Stimulated activated CD8-positive, alpha-beta memory T cell treated with anti-CD3 and anti-CD28 coated beads, Interleukin-12 subunit alpha, Interleukin-12 subunit beta, amount 100 ng/mL, for 4 hours (primary cell): ENCODE data around the gene OR2W1.

Experiments used
- DNase-seq: peaks from one replicate; pipeline ENCODE4 v3.0.0-alpha.2; 2020; ENCODE audit warnings: low read depth

OR2W1 gene, protein sequence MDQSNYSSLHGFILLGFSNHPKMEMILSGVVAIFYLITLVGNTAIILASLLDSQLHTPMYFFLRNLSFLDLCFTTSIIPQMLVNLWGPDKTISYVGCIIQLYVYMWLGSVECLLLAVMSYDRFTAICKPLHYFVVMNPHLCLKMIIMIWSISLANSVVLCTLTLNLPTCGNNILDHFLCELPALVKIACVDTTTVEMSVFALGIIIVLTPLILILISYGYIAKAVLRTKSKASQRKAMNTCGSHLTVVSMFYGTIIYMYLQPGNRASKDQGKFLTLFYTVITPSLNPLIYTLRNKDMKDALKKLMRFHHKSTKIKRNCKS

DNA sequence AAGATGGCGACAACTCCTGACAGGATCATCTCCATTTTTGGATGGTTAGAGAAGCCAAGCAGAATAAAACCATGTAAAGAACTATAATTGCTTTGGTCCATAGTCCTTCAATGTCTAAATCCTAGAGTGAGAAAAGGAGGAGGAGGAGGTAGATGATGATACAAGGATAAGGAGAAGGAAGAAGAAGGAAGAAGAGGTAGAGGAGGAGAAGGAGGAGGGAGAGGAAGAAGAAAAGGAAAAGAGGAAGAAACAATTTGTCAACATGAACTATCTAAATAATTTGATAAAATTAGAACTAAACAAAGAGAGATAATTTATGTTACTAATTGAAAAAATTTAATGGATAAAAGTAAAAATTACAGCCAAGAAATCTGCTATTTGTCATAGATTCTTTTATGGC is at the start of gene OR2W1:
OR2W1 (minus strand) TSS at position 101 of the 400 bp plus-strand sequence; CDS start at position 101, 0 bp downstream.
- DNase-seq: no peak

DNA sequence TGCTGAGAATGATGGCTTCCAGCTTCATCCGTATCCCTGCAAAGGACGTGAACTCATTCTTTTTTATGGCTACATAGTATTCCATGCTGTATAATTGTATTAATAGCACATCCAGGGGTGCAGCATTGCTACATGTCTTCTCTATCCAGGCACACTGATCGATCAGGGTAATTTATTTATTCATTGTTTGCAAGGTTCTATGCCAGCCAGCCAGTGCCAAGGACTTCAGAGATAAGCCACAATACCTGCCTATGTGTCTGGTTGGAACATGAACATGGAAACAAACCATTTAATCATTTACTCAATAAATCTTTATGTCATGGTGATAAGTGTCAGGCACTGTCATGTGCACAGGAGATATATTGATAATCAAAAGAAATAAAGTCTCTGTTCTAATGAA is 48.0 kb upstream of the OR2W1 start:
- DNase-seq: no peak

DNA sequence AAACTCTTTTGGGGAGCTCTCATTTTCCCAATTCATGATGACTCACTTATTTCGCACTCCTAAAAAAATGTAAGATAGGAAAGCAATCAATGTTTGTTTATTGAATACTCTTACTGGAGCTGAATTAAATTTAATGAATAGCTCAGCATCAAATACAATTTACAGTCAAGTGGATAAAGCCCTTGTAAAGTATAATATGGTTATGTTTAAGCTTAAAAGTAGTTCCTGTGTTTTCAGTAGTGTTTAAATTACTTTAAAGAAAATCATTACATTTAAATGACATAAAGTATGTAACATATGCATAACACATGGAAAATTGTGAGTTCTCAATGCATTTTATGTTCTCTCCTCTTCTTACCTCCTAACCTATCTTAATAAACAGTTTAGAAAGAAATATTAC is 42.2 kb upstream of the OR2W1 start, which contains the start of gene OR2B3:
OR2B3 (minus strand) TSS at position 101 of the 400 bp plus-strand sequence; CDS start at position 36, 65 bp downstream.
- no peak for DNase-seq

DNA sequence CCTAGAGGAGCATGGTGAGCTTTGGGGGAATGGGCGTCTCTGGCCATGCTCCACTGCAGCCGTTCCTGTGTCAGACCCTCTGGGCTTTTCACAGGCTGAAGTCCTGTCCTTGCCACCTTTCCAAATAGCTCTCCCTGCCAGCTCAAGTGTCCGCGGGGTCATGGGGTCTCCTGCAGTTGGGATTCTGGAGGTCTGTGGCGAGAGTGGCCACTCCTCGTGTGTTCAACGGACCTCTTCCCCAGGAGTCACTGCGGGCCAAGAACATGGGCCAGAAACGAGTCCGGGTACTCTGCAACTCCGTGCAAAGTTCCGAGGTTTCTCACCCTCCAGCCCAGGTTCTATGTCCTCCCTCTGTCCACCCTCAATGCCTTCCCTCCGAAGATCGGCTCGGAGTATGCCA is 37.5 kb upstream of the OR2W1 start:
- no peak for DNase-seq

DNA sequence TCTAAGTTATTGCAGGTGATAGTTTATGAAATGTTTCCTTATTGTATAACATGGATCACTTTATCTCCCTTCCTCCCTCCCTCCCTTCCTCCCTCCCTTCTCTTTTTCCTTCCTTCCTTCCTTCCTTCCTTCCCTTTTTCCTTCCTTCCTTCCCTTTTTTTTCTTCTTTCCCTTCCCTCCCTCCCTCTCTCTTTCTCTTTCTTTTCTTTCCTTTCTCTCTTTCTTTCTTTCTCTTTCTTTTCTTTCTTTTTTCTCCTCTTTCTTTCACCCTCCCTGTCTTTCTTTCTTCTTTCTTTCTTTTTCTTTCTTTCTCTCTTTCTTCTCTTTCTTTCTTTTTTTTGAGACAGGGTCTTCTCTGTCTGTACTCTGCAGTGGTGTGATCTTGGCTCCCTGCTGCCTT is 36.3 kb upstream of the OR2W1 start:
- no peak for DNase-seq

DNA sequence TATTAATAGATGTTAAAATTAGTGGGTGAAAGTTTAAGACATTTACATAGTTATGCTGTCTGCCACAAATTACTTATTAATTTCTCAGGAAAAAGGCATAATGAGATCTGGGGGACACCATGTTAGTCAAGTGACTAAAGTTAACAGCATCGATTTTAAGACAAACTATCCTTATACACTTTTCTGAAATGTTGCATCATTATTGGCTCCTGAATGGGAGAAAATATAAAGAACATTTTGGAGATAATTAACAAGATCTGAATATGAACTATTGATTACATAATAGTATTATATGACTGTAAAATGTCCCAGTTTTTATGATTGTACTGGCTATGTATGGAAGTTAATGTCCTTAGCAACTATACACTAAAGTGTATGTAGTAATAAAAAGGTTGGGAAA is 34.2 kb upstream of the OR2W1 start:
- DNase-seq: no peak

DNA sequence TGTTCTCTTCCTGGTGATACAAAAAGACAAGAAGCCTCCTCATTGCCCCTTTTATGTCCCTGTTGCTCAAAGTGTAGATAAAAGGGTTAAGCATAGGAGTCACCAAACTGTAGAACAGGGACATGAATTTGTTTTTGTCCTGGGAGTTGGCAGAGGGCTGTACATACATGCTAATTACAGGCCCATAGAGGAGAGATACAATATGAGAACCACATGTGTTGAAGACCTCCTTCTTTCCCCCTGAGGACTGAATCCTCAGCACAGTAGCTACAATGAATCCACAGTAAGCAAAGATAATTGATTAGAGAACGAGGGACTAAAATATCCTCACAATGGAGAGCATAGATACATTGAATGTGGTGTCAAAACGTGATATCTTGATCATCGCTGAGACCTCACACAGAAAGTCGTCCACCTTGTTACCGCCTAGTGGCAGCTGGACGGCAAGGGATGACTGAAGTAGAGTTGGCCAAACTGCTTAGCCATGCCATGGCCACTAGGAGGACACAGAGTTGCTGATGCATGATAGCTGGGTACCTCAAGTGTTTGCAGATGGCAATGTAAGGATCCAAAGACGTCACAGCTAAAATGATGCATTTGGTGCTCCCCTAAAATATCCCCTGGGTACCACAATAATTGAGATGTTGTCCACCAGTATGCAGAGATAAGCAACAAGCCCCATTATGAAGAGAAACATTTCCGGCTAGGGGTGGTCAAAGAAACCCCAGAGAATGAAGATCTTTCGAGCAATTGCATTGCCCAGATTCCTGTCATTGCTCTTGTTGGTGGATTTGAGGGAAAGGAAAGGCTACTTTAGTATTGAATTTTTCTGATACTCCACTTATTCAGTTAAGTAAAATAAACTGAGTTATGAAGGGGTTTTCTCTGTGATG is 27.1 kb upstream of the OR2W1 start:
- DNase-seq: no peak

DNA sequence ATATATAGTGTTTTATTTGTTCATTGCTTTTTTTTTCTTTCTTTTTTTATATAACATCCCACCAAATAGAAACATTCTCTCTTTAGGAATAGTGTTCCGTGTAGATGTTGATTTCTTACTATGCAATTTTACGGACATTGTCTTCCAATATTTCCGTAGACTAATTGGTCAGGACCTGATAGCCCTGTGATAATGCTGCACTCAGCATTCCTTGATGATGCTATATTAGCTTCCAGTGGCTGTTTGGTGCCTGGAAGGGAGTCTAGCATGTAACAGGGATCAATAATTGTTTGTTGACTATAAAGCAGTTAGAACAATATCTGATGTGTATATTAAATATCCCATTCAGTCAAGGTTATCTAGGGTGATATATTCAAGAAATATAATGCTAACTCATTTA is 6.7 kb upstream of the OR2W1 start:
- no peak for DNase-seq

DNA sequence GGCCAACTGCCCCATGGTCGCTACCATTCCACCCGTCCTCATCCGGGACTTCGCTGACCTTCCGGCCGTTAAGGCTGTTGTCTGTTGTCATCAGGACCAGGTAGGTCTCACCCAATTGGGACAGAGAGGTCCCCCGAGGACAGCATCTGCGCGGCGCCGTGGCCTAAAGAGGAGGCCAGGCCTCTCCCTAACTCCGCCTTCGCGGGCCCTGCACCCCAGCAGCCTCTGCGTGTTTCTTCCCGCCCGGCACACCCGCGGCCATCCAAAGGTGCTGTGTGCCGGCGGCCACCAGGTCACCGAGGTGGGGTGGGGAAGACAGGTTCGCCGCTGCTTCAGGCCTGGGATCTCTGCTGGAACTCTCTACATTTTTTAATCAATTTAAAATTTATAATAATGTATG is 9.0 kb downstream of the OR2W1 start:
- no peak for DNase-seq

DNA sequence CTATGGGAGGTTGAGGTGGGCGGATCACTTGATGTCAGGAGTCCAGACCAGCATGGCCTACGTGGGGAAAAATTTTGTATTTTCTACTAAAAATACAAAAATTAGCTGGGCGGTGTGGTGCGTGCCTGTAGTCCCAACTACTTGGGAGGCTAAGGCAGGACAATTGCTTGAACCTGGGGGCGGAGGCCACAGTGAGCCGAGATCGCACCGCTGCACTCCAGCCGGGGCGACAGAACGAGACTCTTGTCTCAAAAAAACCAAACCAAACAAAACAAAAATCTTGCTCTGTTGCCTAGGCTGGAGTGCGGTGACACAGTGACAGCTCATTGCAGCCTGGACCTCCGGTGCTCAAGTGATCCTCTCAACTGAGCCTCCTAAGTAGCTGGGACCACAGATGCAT is 16.2 kb downstream of the OR2W1 start:
- no peak for DNase-seq

DNA sequence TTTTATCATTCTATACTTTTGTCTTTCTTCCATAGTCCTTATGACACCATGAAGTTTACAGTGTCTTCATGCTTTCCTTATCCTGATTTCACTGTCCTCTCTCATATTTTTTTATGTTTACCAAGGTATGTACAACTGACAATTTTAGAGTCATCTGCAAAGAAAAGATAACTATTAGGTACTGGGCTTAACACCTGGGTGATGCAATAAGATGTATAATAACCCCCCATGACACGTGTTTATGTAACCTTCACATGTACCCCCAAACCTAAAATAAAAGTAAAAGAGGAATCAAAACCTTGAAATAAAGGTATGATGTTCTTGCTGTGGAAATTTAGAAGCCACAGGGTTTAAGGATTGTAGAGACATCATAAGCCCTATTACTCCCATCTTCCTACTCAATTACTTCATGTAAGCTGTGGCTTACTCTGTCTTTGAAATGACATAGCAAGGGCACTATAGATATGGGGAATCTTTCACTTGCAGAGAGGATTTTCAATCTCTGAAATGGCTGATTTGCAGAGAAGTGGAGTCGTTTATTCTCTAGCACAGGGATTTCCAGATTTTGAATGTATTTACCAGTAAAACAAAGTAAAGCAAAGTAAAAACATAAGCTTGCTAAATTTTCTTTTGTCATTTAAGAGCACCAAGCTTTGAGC is 18.9 kb downstream of the OR2W1 start:
- DNase-seq: no peak

DNA sequence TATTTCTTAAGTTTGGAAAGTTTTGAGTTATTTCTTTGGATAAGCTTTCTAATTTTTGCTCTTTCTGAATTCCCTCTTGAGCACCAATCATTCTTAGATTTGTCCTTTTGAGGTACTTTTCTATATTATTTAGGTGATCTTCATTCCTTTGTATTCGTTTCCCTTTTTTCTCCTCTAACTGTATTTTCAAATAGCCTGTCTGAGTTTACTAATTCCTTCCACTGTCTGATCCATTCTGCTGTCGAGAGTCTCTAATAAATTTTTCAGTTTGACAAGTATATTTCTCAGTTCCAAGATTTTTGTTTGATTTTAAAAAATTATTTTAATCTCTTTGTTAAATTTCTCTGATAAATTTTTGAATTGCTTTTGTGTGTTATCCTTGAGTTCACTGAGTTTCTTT is 23.5 kb downstream of the OR2W1 start:
- no peak for DNase-seq

DNA sequence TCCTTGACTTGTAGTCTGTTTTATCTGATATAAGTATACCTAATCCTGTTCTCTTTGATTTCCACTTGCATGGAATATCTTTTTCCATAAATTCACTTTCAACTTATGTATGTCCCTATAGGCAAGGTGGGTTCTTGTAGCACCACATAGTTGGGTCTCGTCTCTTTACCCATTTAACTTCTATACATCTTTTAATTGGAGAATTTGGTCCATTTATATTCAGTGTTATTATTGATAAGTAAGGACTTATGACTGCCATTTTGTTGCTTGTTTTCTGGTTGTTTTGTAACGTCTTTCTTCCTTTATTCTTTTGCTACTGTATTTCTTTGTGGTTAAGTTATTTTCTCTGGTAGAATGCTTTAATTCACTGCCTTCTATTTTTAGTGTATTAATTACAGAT is 25.3 kb downstream of the OR2W1 start:
- no peak for DNase-seq

DNA sequence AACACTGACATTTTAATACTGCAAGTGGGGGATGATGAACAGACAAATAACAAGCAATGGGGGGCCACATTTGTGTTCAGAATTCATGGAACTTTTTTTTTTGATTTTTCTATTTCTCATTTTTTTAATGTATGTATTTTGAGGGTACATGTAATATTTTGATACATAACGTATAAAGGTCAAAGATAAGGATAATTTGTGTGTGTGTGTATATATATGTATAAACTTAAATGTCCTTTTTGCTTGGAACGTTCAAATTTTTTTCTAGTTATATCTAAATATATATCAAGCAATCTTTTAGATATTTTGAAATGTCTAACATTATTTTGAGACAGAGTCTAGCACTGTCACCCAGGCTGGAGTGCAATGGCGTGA is 27.6 kb downstream of the OR2W1 start:
- DNase-seq: no peak

DNA sequence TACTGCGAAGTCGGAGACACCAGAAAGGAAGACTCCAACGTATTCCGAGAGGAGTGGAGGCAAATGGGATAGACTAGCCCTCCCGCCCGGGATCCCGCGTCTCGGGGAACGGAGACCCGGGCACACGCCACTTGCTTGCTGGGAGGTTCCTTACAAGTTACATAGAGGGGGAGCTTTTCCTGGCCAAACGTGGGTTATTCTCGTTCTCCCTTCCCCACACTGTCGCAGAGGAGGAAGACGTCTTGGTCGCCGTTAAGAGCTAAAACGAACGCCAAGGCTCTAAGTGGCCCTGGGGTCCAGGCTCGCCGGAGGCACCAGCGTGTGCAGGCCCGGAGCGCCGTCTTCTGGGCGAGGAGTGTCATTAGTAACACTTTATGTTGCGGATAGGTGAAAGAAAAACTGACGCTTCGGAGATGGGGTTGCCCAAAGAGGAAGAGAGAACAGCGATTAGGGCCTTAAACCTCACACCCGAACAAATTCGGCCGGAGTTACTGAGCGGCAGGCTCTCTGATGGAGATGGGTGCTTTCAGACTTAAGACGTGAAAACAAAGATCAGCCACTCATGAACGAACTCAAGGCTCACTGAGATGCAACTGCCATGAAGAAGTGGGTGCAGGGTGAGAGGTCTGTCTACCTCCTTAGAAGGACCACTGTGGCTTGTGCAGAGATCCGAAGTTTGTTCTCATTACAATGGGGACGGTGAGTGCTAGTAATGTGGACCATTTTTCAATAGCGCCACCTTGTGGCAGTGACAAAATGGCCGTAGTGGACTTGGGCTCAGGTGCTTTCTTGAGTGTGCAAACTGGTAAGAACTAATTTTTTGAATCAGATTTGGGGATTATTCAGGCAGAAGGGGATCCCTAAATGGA is 28.2 kb downstream of the OR2W1 start:
- peak; percentile 55 for DNase-seq

DNA sequence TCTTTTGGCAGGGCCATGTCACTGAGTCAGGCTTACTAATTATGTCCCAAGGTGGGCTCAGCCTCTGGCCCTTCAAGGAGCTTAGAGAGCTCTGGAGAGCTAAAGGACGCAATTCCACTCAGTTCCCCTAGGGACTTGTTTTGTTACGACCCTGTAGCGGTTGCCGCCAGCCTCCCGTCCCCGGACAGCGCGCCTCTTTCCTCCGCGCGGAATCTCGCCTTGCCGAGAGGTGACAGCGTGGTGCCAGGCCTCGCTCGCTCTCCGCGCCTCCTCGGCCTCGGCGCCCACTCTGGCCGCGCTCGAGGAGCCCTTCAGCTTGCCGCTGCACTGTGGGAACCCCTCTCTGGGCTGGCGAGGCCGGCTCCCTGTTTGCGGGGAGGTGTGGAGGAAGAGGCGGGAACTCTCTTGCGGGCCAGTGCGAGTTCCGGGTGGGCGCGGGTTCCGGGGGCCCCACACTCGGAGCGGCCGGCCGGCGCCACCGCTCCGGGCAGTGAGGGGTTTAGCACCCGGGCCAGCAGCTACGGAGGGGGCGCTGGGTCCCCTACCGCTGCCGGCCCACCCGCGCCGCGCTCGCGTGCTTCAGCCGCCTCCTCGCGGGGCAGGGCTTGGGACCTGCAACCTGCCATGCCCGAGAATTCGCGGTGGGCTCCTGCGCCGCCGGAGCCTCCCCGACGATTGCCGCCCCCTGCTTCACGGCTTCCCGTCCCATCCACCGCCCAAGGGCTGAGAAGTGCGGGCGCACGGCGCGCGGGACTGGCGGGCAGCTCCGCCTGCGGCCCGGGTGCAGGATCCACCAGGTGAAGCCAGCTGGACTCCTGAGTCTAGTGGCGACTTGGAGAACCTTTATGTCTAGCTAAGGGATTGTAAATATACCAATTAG is 30.0 kb downstream of the OR2W1 start:
- no peak for DNase-seq

DNA sequence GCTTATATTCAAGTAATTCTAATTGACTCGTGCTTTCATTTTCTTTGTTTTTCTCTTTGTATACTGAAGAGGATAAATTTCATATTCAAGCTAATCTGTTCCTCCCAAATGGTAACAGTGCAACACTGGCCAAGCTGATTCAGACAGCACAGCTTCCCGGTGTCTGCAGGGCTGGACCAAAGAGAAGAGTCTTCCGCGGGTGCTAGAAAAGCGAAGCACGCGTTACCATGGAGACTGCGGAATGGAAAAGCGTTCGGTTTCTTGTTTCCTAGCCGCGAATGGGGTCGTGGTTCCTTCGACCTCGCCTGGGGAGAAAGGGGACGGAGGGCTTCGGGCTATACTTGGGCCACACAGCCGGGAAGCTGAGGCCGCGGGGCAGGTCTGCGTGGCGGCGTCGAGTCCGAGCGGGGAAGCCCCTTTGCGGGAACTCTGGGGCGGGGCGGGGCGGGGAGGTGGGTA is 33.7 kb downstream of the OR2W1 start:
- no peak for DNase-seq

DNA sequence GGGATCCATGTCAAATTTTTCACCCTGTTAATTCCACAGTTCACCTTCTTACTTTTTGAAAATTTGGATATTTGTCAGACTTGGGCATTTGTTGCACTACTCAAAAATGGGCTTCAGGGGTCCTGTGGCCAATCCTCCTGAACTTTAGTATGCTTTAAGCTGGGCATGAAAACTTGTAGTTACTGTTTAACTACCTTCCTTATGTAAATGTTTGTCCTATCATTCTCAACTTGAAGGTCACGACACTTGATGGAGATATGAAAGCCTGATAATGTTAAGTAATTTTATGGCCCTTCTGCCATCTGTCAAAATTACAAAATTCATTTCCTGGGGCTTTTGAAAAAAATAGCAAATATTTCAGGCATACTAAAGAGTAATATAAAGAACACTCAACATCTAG is 35.6 kb downstream of the OR2W1 start:
- DNase-seq: no peak

DNA sequence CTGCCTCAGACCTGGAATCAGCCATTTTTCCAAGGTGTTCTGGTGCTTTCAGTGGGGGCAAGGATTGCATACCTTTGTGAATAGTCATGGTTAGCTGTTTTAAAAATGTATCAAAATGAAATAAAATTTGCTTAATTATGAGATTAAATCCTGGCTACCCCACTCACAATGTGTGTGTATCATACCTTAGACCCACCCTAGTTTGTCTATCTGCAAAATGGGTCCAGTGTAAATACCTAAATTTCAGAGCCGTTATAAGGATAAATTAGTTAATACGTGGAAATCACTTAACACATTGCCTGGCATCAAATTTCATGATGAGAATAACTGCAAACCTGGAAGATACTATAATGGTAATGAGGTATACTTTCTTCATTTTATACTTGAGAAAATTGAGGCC is 36.9 kb downstream of the OR2W1 start:
- no peak for DNase-seq

DNA sequence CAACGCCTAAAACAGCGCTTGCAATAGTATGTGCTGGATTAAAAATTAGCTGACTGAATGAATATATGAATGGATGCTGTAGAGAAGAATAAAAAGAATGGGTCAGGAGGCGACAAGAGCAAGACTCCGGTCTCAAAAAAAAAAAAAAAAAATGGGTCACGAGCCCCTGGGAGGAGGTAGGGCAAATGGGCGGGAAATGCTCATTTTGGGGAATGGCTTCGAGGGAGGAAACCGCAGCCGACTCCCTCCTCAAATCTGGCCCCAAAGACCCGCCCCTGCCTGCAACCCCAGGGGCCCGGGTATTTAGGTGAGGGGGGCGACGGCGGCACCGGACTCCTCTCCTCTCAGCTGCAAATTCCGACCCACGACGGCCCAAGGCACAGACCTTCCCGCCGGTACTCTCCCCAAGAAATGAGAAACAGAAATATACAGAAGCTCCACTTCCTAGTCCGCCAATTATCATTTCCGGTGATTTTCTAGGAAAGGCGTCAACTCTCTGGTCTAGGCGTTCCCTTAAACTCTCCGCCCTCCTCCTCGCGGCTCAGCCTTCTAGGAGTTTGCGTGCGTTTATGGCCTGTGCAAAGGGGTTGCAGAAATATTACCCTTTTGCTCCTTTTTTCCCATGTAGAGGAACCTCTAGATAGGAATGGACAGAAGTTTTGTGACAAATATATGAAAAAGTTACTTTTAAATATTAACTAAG is 39.6 kb downstream of the OR2W1 start, which contains the start of gene ZNF311:
ZNF311 (minus strand) TSS at position 133 of the 703 bp plus-strand sequence. CDS start 1,361 bp downstream, outside the sequence.
- DNase-seq: no peak
